ENCODE measurements around the gene MICB.
A peak's percentile ranks its signal among the peaks of the same experiment; 100 is the strongest.
"Not testable (repeated sequence)": the region's sequence is repeated elsewhere in the genome, so short reads cannot be mapped to it uniquely, and the experiment has no call there.

Gene MICB

GRCh38 chr6:31543639-31544038, 45.7 kb downstream of the MICB start:
- no peak for DNase-seq

- DNase-seq, result no peak
Measured at GRCh38 chr6:31544676-31545075, 46.7 kb downstream of the MICB start.

- no peak for DNase-seq
Measured at GRCh38 chr6:31545291-31545690, 47.3 kb downstream of the MICB start.

GRCh38 chr6:31546339-31546957, 48.5 kb downstream of the MICB start, which contains the start of gene ATP6V1G2:
TSS of gene ATP6V1G2 (minus strand) at chr6:31546608. CDS start at chr6:31546559, 49 bp downstream.
- DNase-seq, result peak; percentile 97

- peak; percentile 94 for DNase-seq
Measured at GRCh38 chr6:31546958-31547726, 49.2 kb downstream of the MICB start, which contains the start of gene NFKBIL1. TSS of gene NFKBIL1 (plus strand) at chr6:31547608. CDS start at chr6:31547695, 87 bp downstream.

- DNase-seq, result no peak
Measured at GRCh38 chr6:31547727-31548543, 50.0 kb downstream of the MICB start.

- DNase-seq, result no peak
Measured at GRCh38 chr6:31548544-31548873, 50.6 kb downstream of the MICB start.

- not testable (repeated sequence) for DNase-seq
Measured at GRCh38 chr6:31551371-31551770, 53.4 kb downstream of the MICB start.

- no peak for DNase-seq
Measured at GRCh38 chr6:31556307-31556706, 58.4 kb downstream of the MICB start.

- no peak for DNase-seq
Measured at GRCh38 chr6:31557443-31558317, 59.7 kb downstream of the MICB start.

GRCh38 chr6:31558318-31558625, 60.3 kb downstream of the MICB start:
- no peak for DNase-seq

GRCh38 chr6:31558631-31559500, 60.9 kb downstream of the MICB start:
- DNase-seq, result no peak

GRCh38 chr6:31559606-31559957, 61.6 kb downstream of the MICB start:
- DNase-seq, result no peak

GRCh38 chr6:31559958-31560696, 62.2 kb downstream of the MICB start:
- no peak for DNase-seq

GRCh38 chr6:31560697-31561058, 62.7 kb downstream of the MICB start:
- no peak for DNase-seq

Measured in SHP77 treated with DMSO at 0.1 percent for 48 hours (cell line).